OCI-LY1 (cell line): ENCODE results near the gene SEC14L1.
A peak's percentile ranks its signal among the peaks of the same experiment; 100 is the strongest.

Experiments
- H2AFZ ChIP-seq: fragments of 200-600 bp; sonication (generic), shearing (Covaris generic); 2 replicates; pipeline ENCODE4 v1.6.0; 2014; ENCODE audit warnings: antibody characterized with exemption, mild to moderate bottlenecking, low read length
- H3F3A ChIP-seq: fragments of 200-600 bp; sonication (generic), shearing (Covaris generic); 2 replicates; pipeline ENCODE4 v1.6.0; 2014; ENCODE audit warnings: mild to moderate bottlenecking, antibody characterized with exemption, low read length, moderate library complexity; ENCODE audit not compliant: insufficient read depth
- H3K27ac ChIP-seq: fragments of 200-600 bp; sonication (generic); 2 replicates; pipeline ENCODE4 v1.5.1; 2014; ENCODE audit warnings: low read length, mixed run types, mild to moderate bottlenecking, low read depth; ENCODE audit not compliant: poor library complexity, severe bottlenecking
- H3K27me3 ChIP-seq: fragments of 200-600 bp; sonication (generic); 2 replicates; pipeline ENCODE4 v1.6.0; 2014; ENCODE audit warnings: antibody characterized with exemption, mild to moderate bottlenecking, low read length, moderate library complexity; ENCODE audit not compliant: insufficient read depth
- H3K36me3 ChIP-seq: fragments of 200-600 bp; sonication (generic); 2 replicates; pipeline ENCODE4 v1.6.1; 2014; ENCODE audit warnings: mild to moderate bottlenecking, antibody characterized with exemption, low read length, moderate library complexity, mixed read lengths; ENCODE audit not compliant: insufficient read depth
- H3K4me1 ChIP-seq: fragments of 200-600 bp; sonication (generic); 2 replicates; pipeline ENCODE4 v1.5.1; 2014; ENCODE audit warnings: mild to moderate bottlenecking, low read length, moderate library complexity; ENCODE audit not compliant: insufficient read depth, severe bottlenecking
- H3K4me2 ChIP-seq: fragments of 200-600 bp; sonication (generic), shearing (Covaris generic); 2 replicates; pipeline ENCODE4 v1.6.1; 2014; ENCODE audit warnings: low read length
- H3K4me3 ChIP-seq: fragments of 200-600 bp; sonication (generic); 2 replicates; pipeline ENCODE4 v1.5.1; 2014; ENCODE audit warnings: low read length, low read depth, mild to moderate bottlenecking, mixed read lengths; ENCODE audit not compliant: poor library complexity, severe bottlenecking
- H3K79me2 ChIP-seq: fragments of 200-600 bp; shearing (Covaris generic); 2 replicates; pipeline ENCODE4 v1.6.1; 2016; ENCODE audit warnings: mixed run types, low read length, mixed read lengths; ENCODE audit not compliant: insufficient read depth
- H3K9ac ChIP-seq: fragments of 200-600 bp; sonication (generic), shearing (Covaris generic); 2 replicates; pipeline ENCODE4 v1.6.1; 2014; ENCODE audit warnings: mild to moderate bottlenecking, low read length, mixed read lengths
- H3K9me2 ChIP-seq: fragments of 200-600 bp; sonication (generic), shearing (Covaris generic); 2 replicates; pipeline ENCODE4 v1.6.1; 2014; ENCODE audit warnings: low read depth, mild to moderate bottlenecking, low read length, mixed read lengths
- H3K9me3 ChIP-seq: fragments of 200-600 bp; shearing (Covaris generic); 2 replicates; pipeline ENCODE4 v1.6.1; 2014; ENCODE audit warnings: low read length, mixed read lengths
- H4K20me1 ChIP-seq: fragments of 200-600 bp; sonication (generic), shearing (Covaris generic); 2 replicates; pipeline ENCODE4 v1.6.0; 2016; ENCODE audit warnings: mild to moderate bottlenecking, low read length; ENCODE audit not compliant: insufficient read depth
- CTCF ChIP-seq: fragments of 200-600 bp; sonication (generic), shearing (Covaris generic); IDR thresholded peaks from 2 replicates; pipeline ENCODE4 v1.5.1; 2017; ENCODE audit warnings: mild to moderate bottlenecking, antibody characterized with exemption, low read length, moderate library complexity, mixed read lengths
- EZH2 ChIP-seq: fragments of 200-600 bp; sonication (generic), shearing (Covaris generic); IDR thresholded peaks from 2 replicates; pipeline ENCODE4 v1.8.0; 2017; ENCODE audit warnings: borderline replicate concordance, mixed run types, mild to moderate bottlenecking, antibody characterized with exemption, low read length, moderate library complexity, mixed read lengths

Gene SEC14L1

GRCh38 chr17:77180503-77181357, 40.0 kb downstream of the SEC14L1 start:
- Histone ChIP-seq H2AFZ (no peak overlapping the region), H3K9ac (no peak overlapping the region), H3K4me3 (no peak overlapping the region), H3K4me1 (peaks cover 53% of the 10 kb centered on the region), H3F3A (0 out of 2 replicates have a peak, but pooled peaks cover 4% of the 10 kb centered on the region), H3K27me3 (no peaks in the 10 kb centered on the region), H3K79me2 (peaks cover 46% of the 10 kb centered on the region), H3K27ac (no peak overlapping the region), H3K4me2 (no peak overlapping the region), H3K9me2 (no peaks in the 10 kb centered on the region), H4K20me1 (no peaks in the 10 kb centered on the region), H3K36me3 (peaks cover 26% of the 10 kb centered on the region), H3K9me3 (no peaks in the 10 kb centered on the region)
- no peak for TF ChIP-seq CTCF

- Histone ChIP-seq H3F3A (no peaks in the 10 kb centered on the region), H3K9ac (no peak overlapping the region), H3K79me2 (peaks cover 37% of the 10 kb centered on the region), H2AFZ (no peak overlapping the region), H3K27ac (no peak overlapping the region), H3K9me3 (no peaks in the 10 kb centered on the region), H3K4me3 (no peak overlapping the region), H4K20me1 (no peaks in the 10 kb centered on the region), H3K9me2 (no peaks in the 10 kb centered on the region), H3K36me3 (peaks cover 29% of the 10 kb centered on the region), H3K4me2 (peak overlapping the region; percentile 2; the same call in 1 of the 2 replicates), H3K27me3 (no peaks in the 10 kb centered on the region), H3K4me1 (peaks cover 64% of the 10 kb centered on the region)
- TF ChIP-seq CTCF = no peak
- TF ChIP-seq EZH2 = no peak
These were observed 41.7 kb downstream of the SEC14L1 start for GRCh38 chr17:77182205-77183172.

GRCh38 chr17:77184474-77184873, 43.7 kb downstream of the SEC14L1 start:
- Histone ChIP-seq H3K4me1 (peaks cover 77% of the 10 kb centered on the region), H4K20me1 (no peaks in the 10 kb centered on the region), H3K27me3 (no peaks in the 10 kb centered on the region), H3K9ac (no peak overlapping the region), H3K27ac (no peak overlapping the region), H3K79me2 (peaks cover 27% of the 10 kb centered on the region), H3K36me3 (peaks cover 17% of the 10 kb centered on the region), H3F3A (no peaks in the 10 kb centered on the region), H3K4me3 (no peak overlapping the region), H3K9me2 (no peaks in the 10 kb centered on the region), H3K9me3 (no peaks in the 10 kb centered on the region), H3K4me2 (no peak overlapping the region), H2AFZ (no peak overlapping the region)
- no peak for TF ChIP-seq EZH2
- no peak for TF ChIP-seq CTCF
